Measurements from ENCODE around the gene FAM110D.

GRCh38 chr1:26122988-26123973 lies 35.6 kb upstream of the FAM110D start:
- TF ChIP-seq CTCF (IDR thresholded peaks at IDR 0.05) (no peak), ZFX (IDR thresholded peaks at IDR 0.05; ENCODE audit: borderline replicate concordance) (no peak)
